ENCODE data around the gene IGF1R. TPM values are rescaled to one million over a fixed set of nuclear protein-coding genes. Genes with fewer than 3 reads are reported as not detected.

Gene IGF1R
- total and polyA plus RNA-seq, 2 of the 13 experiments (the other 11 are each of a cell fraction or from before 2014, with no cell fraction given), result 15.9 to 18.4 TPM

- TF ChIP-seq CENPBD1 (CRISPR knock-in tag; IDR thresholded peaks at IDR 0.05; ENCODE audit: borderline replicate concordance, low read depth) (no peak), THAP7 (CRISPR knock-in tag; IDR thresholded peaks at IDR 0.05) (no peak), ARID2 (CRISPR knock-in tag; IDR thresholded peaks at IDR 0.05; ENCODE audit: borderline replicate concordance) (peak; percentile 47; the same call in 1 of the 2 replicates), FOXJ3 (CRISPR knock-in tag; IDR thresholded peaks at IDR 0.05; ENCODE audit: borderline replicate concordance) (no peak), XBP1 (CRISPR knock-in tag; IDR thresholded peaks at IDR 0.05) (no peak), CC2D1A (CRISPR knock-in tag; IDR thresholded peaks at IDR 0.05) (no peak), RAD51 (IDR thresholded peaks at IDR 0.05; ENCODE audit: borderline replicate concordance) (no peak), ZNF546 (CRISPR knock-in tag; conservative IDR thresholded peaks at IDR 0.05) (peak; percentile 59; the same call in 1 of the 2 replicates), TCF12 (IDR thresholded peaks at IDR 0.05) (no peak), TCF12 (CRISPR knock-in tag; IDR thresholded peaks at IDR 0.05) (no peak), ZNF776 (CRISPR knock-in tag; IDR thresholded peaks at IDR 0.05) (0 out of 2 replicates have a peak, but pooled peaks have one; percentile 35), ZNF282 (IDR thresholded peaks at IDR 0.05; ENCODE audit: partially characterized antibody) (no peak), ZNF879 (CRISPR knock-in tag; IDR thresholded peaks at IDR 0.05) (no peak), PRPF4 (IDR thresholded peaks at IDR 0.05; ENCODE audit: low read depth, low read length, poor library complexity, severe bottlenecking) (no peak), NKX3-1 (CRISPR knock-in tag; IDR thresholded peaks at IDR 0.05) (no peak; the same call in 1 of the 2 replicates), GATAD2A (CRISPR knock-in tag; IDR thresholded peaks at IDR 0.05) (no peak), ZNF333 (CRISPR knock-in tag; IDR thresholded peaks at IDR 0.05; ENCODE audit: borderline replicate concordance) (peak; percentile 71; the same call in 1 of the 2 replicates), ZNF83 (CRISPR knock-in tag; IDR thresholded peaks at IDR 0.05; ENCODE audit: borderline replicate concordance) (no peak), ZNF274 (CRISPR knock-in tag; IDR thresholded peaks at IDR 0.05) (peak; percentile 81; the same call in 1 of the 2 replicates), FOXK1 (CRISPR knock-in tag; IDR thresholded peaks at IDR 0.05; ENCODE audit: borderline replicate concordance, low read depth) (no peak), ZNF713 (CRISPR knock-in tag; IDR thresholded peaks at IDR 0.05) (no peak), E2F5 (CRISPR knock-in tag; conservative IDR thresholded peaks at IDR 0.05) (no peak), ZNF121 (CRISPR knock-in tag; IDR thresholded peaks at IDR 0.05) (no peak), AGO2 (optimal IDR thresholded peaks at IDR 0.05; ENCODE audit: low read depth, low read length) (no peak), ATF1 (CRISPR knock-in tag; IDR thresholded peaks at IDR 0.05) (no peak), ZNF644 (CRISPR knock-in tag; IDR thresholded peaks at IDR 0.05; ENCODE audit: low read depth) (no peak), ZBED4 (CRISPR knock-in tag; IDR thresholded peaks at IDR 0.05; ENCODE audit: borderline replicate concordance) (no peak)
Observed at GRCh38 chr15:98650417-98651035, 2.2 kb downstream of the IGF1R start (continued).
